NCI-H526 treated with DMSO at 0.1 percent for 48 hours (cell line): ENCODE measurements around the gene CTBP2.

Experiments
- DNase-seq: peaks from one replicate; lab custom pipeline; 2025; lab: John Stamatoyannopoulos, UW

The CTBP2 gene

GRCh38 chr10:125125951-125126735, 34.2 kb downstream of the CTBP2 start:
- no peak for DNase-seq

GRCh38 chr10:125124907-125125306, 35.5 kb downstream of the CTBP2 start:
- no peak for DNase-seq

- DNase-seq: no peak
These were observed 36.3 kb downstream of the CTBP2 start for GRCh38 chr10:125124115-125124487.

- peak; percentile 24 for DNase-seq
These were observed 36.8 kb downstream of the CTBP2 start for GRCh38 chr10:125123476-125124114.

- DNase-seq: no peak
These were observed 37.8 kb downstream of the CTBP2 start for GRCh38 chr10:125122566-125122965.

GRCh38 chr10:125121003-125121402, 39.4 kb downstream of the CTBP2 start:
- no peak for DNase-seq

GRCh38 chr10:125120053-125120710, 40.2 kb downstream of the CTBP2 start:
- DNase-seq: no peak

GRCh38 chr10:125118701-125119100, 41.7 kb downstream of the CTBP2 start:
- no peak for DNase-seq

- no peak for DNase-seq
These were observed 42.3 kb downstream of the CTBP2 start for GRCh38 chr10:125118011-125118611.

GRCh38 chr10:125116652-125117310, 43.6 kb downstream of the CTBP2 start:
- no peak for DNase-seq

GRCh38 chr10:125116041-125116649, 44.2 kb downstream of the CTBP2 start:
- no peak for DNase-seq

- DNase-seq: no peak
These were observed 45.0 kb downstream of the CTBP2 start for GRCh38 chr10:125115409-125115808.

GRCh38 chr10:125114761-125115391, 45.5 kb downstream of the CTBP2 start:
- DNase-seq: no peak

- DNase-seq: no peak
These were observed 46.5 kb downstream of the CTBP2 start for GRCh38 chr10:125113691-125114371.

- DNase-seq: no peak
These were observed 47.5 kb downstream of the CTBP2 start for GRCh38 chr10:125112697-125113494.

- DNase-seq: no peak
These were observed 49.1 kb downstream of the CTBP2 start for GRCh38 chr10:125111118-125111727.

GRCh38 chr10:125107965-125108580, 52.3 kb downstream of the CTBP2 start:
- no peak for DNase-seq

- DNase-seq: no peak
These were observed 53.0 kb downstream of the CTBP2 start for GRCh38 chr10:125107166-125107949.
